Retinal pigment epithelial cell (primary cell): ENCODE data around the gene KRTAP10-11.

Source experiments
- DNase-seq: peaks from one replicate; pipeline ENCODE4 v3.0.0-alpha.2; 2010; ENCODE audit warnings: low read depth
- H3K4me3 ChIP-seq: 2 replicates; pipeline ENCODE4 v1.5.1; 2011; ENCODE audit warnings: mild to moderate bottlenecking, low read length, control low read depth, moderate library complexity
- CTCF ChIP-seq: conservative IDR thresholded peaks from 2 replicates; pipeline ENCODE4 v1.5.1; 2011; ENCODE audit warnings: low read depth, low read length, control low read depth, inconsistent platforms

The KRTAP10-11 gene

GRCh38 chr21:44616591-44616926, 29.7 kb upstream of the KRTAP10-11 start:
- H3K4me3 ChIP-seq: no peak overlapping the region
- no peak for DNase-seq

GRCh38 chr21:44617071-44617501, 29.1 kb upstream of the KRTAP10-11 start:
- H3K4me3 ChIP-seq: no peak overlapping the region
- TF ChIP-seq CTCF: no peak
- no peak for DNase-seq

More at GRCh38 chr21:44616591-44616926, 29.7 kb upstream of the KRTAP10-11 start:
- no peak for TF ChIP-seq CTCF

GRCh38 chr21:44618504-44618903, 27.7 kb upstream of the KRTAP10-11 start:
- DNase-seq: no peak
- H3K4me3 ChIP-seq: no peak overlapping the region
- no peak for TF ChIP-seq CTCF

GRCh38 chr21:44618909-44619308, 27.3 kb upstream of the KRTAP10-11 start:
- DNase-seq: no peak
- H3K4me3 ChIP-seq: no peak overlapping the region
- no peak for TF ChIP-seq CTCF

- no peak for DNase-seq
- H3K4me3 ChIP-seq: no peak overlapping the region
- no peak for TF ChIP-seq CTCF
These were observed 26.3 kb upstream of the KRTAP10-11 start for GRCh38 chr21:44619886-44620285.

GRCh38 chr21:44623575-44623974, 22.6 kb upstream of the KRTAP10-11 start:
- DNase-seq: no peak
- H3K4me3 ChIP-seq: no peak overlapping the region
- no peak for TF ChIP-seq CTCF

- no peak overlapping the region for H3K4me3 ChIP-seq
- no peak for TF ChIP-seq CTCF
- DNase-seq: no peak
These were observed 20.5 kb upstream of the KRTAP10-11 start for GRCh38 chr21:44625756-44626155.
